ENCODE results near the gene CCT3.

GRCh38 chr1:156263288-156263655, 74.8 kb downstream of the CCT3 start:
- no peak for TF ChIP-seq CTCF (IDR thresholded peaks at IDR 0.05; ENCODE audit: insufficient read depth, low read depth, low read length)
- no peak for TF ChIP-seq EZH2 (IDR thresholded peaks at IDR 0.05; ENCODE audit: insufficient read depth, low read length)

All from astrocyte (in vitro differentiated cells and primary cell).